Rectal smooth muscle tissue (tissue), 1 donor: ENCODE data around the gene DPM1.

Experiments
- H3K27ac ChIP-seq: one replicate; pipeline ENCODE4 v1.7.0; 2013; ENCODE audit warnings: low read depth, low read length, inconsistent platforms
- H3K27me3 ChIP-seq: one replicate; pipeline ENCODE4 v1.7.0; 2013; ENCODE audit warnings: low read length; ENCODE audit not compliant: control insufficient read depth, insufficient read depth
- H3K36me3 ChIP-seq: one replicate; pipeline ENCODE4 v1.7.0; 2013; ENCODE audit warnings: low read length; ENCODE audit not compliant: control insufficient read depth, insufficient read depth
- H3K4me1 ChIP-seq: one replicate; pipeline ENCODE4 v1.7.0; 2013; ENCODE audit warnings: low read length; ENCODE audit not compliant: control insufficient read depth, insufficient read depth
- H3K4me3 ChIP-seq: one replicate; pipeline ENCODE4 v1.7.0; 2013; ENCODE audit warnings: low read length
- H3K9ac ChIP-seq: one replicate; pipeline ENCODE4 v1.7.0; 2013; ENCODE audit warnings: low read length

Gene DPM1

DNA sequence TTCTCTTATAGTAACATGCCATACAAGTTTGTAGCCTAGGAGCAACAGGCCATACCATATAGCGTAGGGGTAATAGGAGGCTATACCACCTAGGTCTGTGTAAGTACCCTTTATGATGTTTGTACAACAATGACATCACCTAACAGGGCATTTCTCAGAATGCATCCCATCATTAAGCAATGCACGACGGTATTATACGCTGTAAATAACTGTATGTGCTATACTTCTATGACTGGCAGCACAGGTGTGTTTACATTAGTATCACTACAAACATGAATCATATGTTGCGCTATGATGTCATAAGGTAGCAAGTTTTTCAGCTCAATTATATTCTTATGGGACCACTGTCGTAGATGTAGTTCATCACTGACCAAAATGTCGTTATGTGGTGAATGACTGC, 58.1 kb downstream of the DPM1 start:
- Histone ChIP-seq H3K27ac (no peak overlapping the region), H3K36me3 (peaks cover 3% of the 10 kb centered on the region), H3K4me3 (no peak overlapping the region), H3K4me1 (no peaks in the 10 kb centered on the region), H3K27me3 (no peaks in the 10 kb centered on the region), H3K9ac (no peak overlapping the region)

DNA sequence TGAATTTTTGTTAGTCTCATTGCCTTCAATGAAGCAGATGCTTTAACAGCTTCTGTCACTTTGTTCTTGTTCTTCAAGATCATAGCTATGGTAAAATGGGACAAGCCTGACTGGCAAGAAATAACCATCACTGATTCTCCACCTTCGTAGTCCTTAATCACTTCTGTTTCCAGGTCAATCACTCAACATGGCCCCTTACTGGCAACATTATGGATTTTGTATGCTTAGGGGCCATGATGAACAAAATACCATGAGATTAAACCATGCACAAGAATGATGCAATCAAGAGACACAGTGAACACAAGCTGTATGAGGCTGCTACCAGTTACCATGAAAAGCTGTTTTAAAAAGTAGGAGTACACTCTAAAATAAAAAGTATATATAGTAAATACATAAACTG, 59.9 kb downstream of the DPM1 start:
- H3K4me1 ChIP-seq, result no peaks in the 10 kb centered on the region
- H3K4me3 ChIP-seq, result no peak overlapping the region
- no peak overlapping the region for H3K27ac ChIP-seq
- H3K36me3 ChIP-seq, result peaks cover 6% of the 10 kb centered on the region
- H3K9ac ChIP-seq, result no peak overlapping the region
- no peaks in the 10 kb centered on the region for H3K27me3 ChIP-seq

DNA sequence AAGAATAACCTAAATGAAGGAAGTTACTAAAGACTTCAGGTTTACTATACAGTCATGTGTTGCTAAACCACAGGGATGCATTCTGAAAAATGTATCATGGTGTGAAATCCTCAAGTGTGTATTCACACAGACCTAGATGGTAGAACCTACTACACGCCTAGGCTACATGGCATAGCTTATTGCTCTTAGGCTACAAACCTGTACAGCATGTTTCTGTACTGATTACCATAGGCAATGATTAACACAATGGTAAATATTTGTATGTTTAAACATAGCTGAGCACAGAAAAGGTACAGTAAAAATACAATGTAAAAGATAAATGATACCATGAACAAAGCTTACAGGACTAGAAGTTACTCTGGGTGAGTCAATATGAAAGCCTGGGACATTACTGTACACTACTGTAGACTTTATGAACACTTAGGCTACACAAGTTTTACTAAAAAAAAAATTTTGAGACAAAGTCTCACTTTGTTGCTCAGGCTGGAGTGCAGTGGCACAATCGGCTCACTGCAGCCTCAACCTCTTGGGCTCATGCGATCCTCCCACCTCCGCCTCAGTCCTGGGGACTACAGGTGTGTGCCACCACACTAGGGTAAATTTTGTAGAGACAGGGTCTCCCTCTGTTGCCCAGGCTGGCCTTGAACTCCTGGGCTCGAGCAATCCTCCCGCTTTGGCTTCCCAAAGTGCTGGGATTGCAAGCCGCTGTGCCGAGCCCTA, 63.1 kb downstream of the DPM1 start:
- H3K36me3 ChIP-seq, result peaks cover 18% of the 10 kb centered on the region
- H3K4me1 ChIP-seq, result no peaks in the 10 kb centered on the region
- no peak overlapping the region for H3K4me3 ChIP-seq
- H3K9ac ChIP-seq, result no peak overlapping the region
- no peak overlapping the region for H3K27ac ChIP-seq
- H3K27me3 ChIP-seq, result no peaks in the 10 kb centered on the region

DNA sequence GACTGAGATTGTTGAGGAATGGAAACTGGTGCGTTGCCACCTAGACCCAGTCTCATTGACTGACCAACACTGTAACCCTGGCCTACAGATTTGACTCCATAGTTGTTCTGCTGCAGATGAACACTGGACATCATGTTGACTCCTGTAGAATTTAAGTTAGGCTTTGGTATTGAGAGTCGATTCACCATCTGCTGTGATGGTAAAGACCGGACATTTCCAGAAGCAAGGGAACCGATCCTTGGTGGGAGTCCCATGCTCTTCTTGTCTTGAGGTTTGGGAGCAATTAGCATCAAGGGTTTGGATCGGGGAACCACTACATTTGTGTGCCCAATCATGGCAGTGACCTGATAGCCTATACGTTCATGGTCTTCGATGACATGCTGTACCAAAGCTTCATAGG, 64.7 kb downstream of the DPM1 start:
- H3K9ac ChIP-seq, result no peak overlapping the region
- no peak overlapping the region for H3K4me3 ChIP-seq
- no peaks in the 10 kb centered on the region for H3K4me1 ChIP-seq
- H3K27ac ChIP-seq, result no peak overlapping the region
- H3K27me3 ChIP-seq, result no peaks in the 10 kb centered on the region
- H3K36me3 ChIP-seq, result peaks cover 18% of the 10 kb centered on the region

DNA sequence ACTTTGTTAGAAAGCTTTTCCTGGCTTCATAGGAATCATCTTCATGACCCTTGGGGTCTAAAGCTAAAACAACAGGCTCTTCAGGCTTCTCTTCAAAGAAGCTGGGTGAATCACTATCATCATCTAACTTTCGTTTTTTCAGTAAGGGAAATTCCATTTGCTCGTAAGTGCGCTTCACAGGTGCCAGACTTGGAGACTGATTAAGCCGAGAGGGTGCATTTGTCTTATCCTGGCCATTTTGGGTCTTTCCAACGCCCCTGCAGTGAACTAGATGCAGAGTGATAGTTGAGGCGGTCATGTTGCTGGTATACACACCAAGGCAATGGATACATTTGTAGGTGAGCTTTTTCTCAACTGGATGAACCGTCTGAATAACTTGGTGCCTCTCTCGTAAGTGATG, 65.9 kb downstream of the DPM1 start:
- H3K9ac ChIP-seq, result no peak overlapping the region
- no peaks in the 10 kb centered on the region for H3K27me3 ChIP-seq
- H3K27ac ChIP-seq, result no peak overlapping the region
- H3K4me1 ChIP-seq, result no peaks in the 10 kb centered on the region
- H3K4me3 ChIP-seq, result no peak overlapping the region
- H3K36me3 ChIP-seq, result peaks cover 16% of the 10 kb centered on the region

DNA sequence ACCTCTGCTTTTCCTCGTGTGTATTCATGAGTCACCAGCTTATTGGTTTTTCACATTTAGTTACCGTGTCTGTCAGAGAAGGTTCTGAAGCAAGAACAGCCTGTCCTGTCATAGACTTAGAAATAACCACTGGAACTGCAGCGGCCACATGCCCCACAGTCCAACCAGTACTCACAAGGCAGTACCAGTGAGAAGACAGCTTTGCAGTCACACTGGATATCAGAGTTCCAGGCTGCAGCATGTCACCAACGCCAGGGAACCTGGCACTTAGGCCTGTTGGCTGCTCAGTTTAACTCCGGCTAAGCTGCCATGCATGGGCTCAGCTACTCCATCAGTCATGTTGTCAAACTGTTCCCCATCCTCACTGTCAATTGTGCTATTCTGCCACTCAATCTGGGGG, 67.2 kb downstream of the DPM1 start:
- Histone ChIP-seq H3K4me3 (no peak overlapping the region), H3K27ac (no peak overlapping the region), H3K27me3 (no peaks in the 10 kb centered on the region), H3K4me1 (no peaks in the 10 kb centered on the region), H3K9ac (no peak overlapping the region), H3K36me3 (peaks cover 16% of the 10 kb centered on the region)

DNA sequence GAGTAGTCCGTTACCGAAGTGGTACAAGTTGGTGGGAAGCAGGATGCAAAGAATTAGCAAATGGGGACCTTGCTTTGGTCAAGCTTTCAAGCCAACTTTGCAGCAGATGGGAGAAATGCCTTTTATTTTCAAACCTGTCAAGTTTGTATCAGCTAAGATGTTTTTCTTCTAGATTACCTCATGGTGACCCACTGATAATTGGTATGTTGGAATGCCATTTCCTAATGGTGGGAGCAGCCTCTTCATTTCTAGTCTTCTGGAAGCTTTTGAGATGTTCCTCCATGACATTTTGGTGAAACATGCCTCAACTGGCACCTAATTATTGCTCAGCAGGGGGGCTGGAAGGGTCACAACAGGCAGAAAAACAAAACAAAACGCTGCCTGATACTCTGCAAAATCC, 70.8 kb downstream of the DPM1 start:
- Histone ChIP-seq H3K4me3 (no peak overlapping the region), H3K36me3 (peaks cover 5% of the 10 kb centered on the region), H3K27ac (no peak overlapping the region), H3K9ac (no peak overlapping the region), H3K4me1 (no peaks in the 10 kb centered on the region), H3K27me3 (no peaks in the 10 kb centered on the region)

DNA sequence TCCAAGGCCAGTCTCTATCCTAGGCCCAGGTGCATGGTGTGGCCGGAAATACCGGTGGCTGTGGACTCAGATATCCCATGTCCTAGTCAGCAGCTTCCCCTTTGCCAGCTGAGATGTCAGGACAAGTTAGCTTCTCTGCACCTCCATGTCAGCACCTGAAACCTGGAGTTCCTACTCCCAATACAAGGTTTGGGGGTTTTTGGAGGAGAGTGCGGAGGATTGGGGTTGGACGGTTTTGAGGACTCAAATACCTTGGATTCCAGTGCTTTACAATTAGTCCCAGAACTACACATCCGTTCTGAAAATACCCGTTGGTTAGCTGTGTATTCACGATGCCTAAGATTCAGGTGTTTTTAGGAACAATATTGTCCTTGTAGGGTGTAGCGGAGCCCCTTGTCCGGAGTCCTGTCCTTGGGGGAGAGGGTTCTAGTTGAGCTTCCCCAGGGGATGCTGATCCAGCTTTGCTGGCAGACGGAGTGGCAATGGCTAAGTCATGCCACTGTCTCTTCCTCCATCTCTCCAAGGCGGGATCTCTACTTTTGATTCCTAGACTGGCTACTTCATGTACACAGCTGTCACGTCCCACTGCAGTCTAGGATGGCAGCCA, 72.0 kb downstream of the DPM1 start:
- H3K27me3 ChIP-seq, result no peaks in the 10 kb centered on the region
- H3K4me3 ChIP-seq, result no peak overlapping the region
- H3K9ac ChIP-seq, result no peak overlapping the region
- no peak overlapping the region for H3K27ac ChIP-seq
- H3K36me3 ChIP-seq, result peaks cover 4% of the 10 kb centered on the region
- H3K4me1 ChIP-seq, result no peaks in the 10 kb centered on the region

DNA sequence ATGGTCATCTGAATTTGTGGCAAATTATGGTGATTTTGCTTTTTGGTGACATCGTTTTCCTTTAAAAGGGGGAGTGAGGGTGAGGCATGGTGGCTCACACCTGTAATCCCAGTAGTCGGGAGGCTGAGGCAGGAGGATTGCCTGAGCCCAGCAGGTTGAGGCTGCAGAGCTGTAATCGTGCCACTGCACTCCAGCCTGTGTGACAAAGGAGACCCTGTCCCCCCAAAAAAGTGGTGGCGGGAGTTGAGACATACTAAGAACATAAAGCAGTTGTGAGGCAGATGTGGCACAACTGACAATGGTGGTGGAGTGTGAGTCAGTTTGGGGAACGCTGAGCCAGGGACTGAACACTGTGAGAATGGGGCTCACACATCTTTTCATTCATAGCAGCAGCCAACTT, 72.6 kb downstream of the DPM1 start:
- Histone ChIP-seq H3K4me1 (no peaks in the 10 kb centered on the region), H3K9ac (no peak overlapping the region), H3K27me3 (no peaks in the 10 kb centered on the region), H3K36me3 (no peaks in the 10 kb centered on the region), H3K4me3 (no peak overlapping the region), H3K27ac (no peak overlapping the region)

DNA sequence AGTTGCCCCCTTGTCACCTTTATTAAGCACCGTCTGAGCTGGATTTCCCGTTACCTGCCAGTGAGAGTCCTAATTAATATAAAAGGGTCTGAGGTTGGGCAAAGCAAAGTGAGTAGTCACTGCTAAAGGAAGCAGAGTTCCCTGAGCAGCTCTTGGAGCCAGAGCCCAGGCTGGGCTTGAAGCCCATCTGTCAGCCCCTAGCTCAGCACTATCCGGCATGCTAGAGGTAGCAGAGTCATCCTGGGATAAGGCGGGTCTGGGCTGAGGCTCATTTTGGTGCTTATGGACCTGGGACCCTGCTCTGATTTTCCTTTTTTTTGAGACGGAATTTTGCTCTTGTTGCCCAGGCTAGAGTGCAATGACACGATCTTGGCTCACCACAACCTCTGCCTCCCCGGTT, 73.3 kb downstream of the DPM1 start:
- Histone ChIP-seq H3K27me3 (no peaks in the 10 kb centered on the region), H3K27ac (no peak overlapping the region), H3K36me3 (no peaks in the 10 kb centered on the region), H3K4me3 (no peak overlapping the region), H3K4me1 (no peaks in the 10 kb centered on the region), H3K9ac (no peak overlapping the region)
